K562 (cell line): ENCODE data around the gene UBQLNL. TPM values are rescaled to one million over a fixed set of nuclear protein-coding genes. Genes with fewer than 3 reads are reported as not detected.

ENCODE experiments used
- ARID4B ChIP-seq: sonication (generic); formaldehyde crosslinking; IDR thresholded peaks from 2 replicates; pipeline ENCODE4 v1.8.0; 2022; ENCODE audit warnings: mild to moderate bottlenecking, missing genetic modification reagents
- GTF2A2 ChIP-seq: IDR thresholded peaks from 2 replicates; pipeline ENCODE4 v1.6.1; 2016; ENCODE audit warnings: mild to moderate bottlenecking, missing genetic modification characterization, missing compliant biosample characterization
- HDAC6 ChIP-seq: IDR thresholded peaks from 2 replicates; pipeline ENCODE4 v1.6.1; 2012; ENCODE audit warnings: low read depth, mild to moderate bottlenecking, control low read depth, inconsistent platforms, low read length, moderate library complexity
- KDM4B ChIP-seq, 2 experiments: fragments of 450-650 bp in 1 of 2; sonication (generic) in 1 of 2; IDR thresholded peaks; 2 replicates each; pipeline ENCODE4 v1.6.1; 2016 to 2017; ENCODE audit warnings: borderline replicate concordance in 2 of 2, antibody characterized with exemption in 1 of 2, low read depth in 1 of 2, mild to moderate bottlenecking in 1 of 2
- NR1H2 ChIP-seq: sonication (generic); formaldehyde crosslinking; IDR thresholded peaks from 2 replicates; pipeline ENCODE4 v1.4.0; 2020; ENCODE audit warnings: mild to moderate bottlenecking, missing genetic modification reagents
- POLR2AphosphoS5 ChIP-seq: IDR thresholded peaks from 2 replicates; pipeline ENCODE4 v1.6.1; 2011; ENCODE audit warnings: mild to moderate bottlenecking, low read depth, low read length, moderate library complexity; ENCODE audit not compliant: control insufficient read depth, insufficient read depth
- SREBF1 ChIP-seq: fragments of 150-350 bp; IDR thresholded peaks from 2 replicates; pipeline ENCODE4 v1.6.1; 2014; ENCODE audit warnings: antibody characterized with exemption, low read depth, low read length, borderline replicate concordance
- THRB ChIP-seq: fragments of 450-650 bp; formaldehyde crosslinking; conservative IDR thresholded peaks from 2 replicates; pipeline ENCODE4 v1.4.0; 2022; ENCODE audit warnings: mild to moderate bottlenecking, missing genetic modification characterization
- ZNF318 ChIP-seq, 2 experiments: fragments of 450-650 bp; IDR thresholded peaks; 2 replicates each; pipeline ENCODE4 v1.6.1; 2016; ENCODE audit warnings: mild to moderate bottlenecking in 2 of 2, borderline replicate concordance in 1 of 2, low read depth in 1 of 2, moderate library complexity in 1 of 2
- ZNF655 ChIP-seq: fragments of 250-450 bp; sonication (Bioruptor Pico); IDR thresholded peaks from 2 replicates; pipeline ENCODE4 v1.5.0; 2021
- ZNF77 ChIP-seq: fragments of 250-450 bp; sonication (Bioruptor Pico); IDR thresholded peaks from 2 replicates; pipeline ENCODE4 v1.5.0; 2020
- polyA plus RNA-seq, 8 experiments: library from polyadenylated mRNA; depleted of rRNA in 4 of 8; stranded (reverse) in 5 of 8; unstranded in 3 of 8; fragments of >200 nt; fragmentation: Nextera tagmentation in 2 of 8; fragmentation: Illumina TruSeq in 1 of 8; extraction: Ambion mirVana in 2 of 8; extraction: Trizol in 1 of 8; gene quantifications; 2 replicates each; pipeline versions ENCODE4 v1.2.1 to v1.2.3, GENCODE V29; 2011 to 2014; ENCODE audit warnings: inconsistent platforms in 1 of 8, missing spikeins in 1 of 8
- total RNA-seq, 7 experiments: library from RNA; depleted of rRNA in 6 of 7; stranded (reverse); fragments of >200 nt in 6 of 7; fragmentation: Illumina TruSeq in 2 of 7; extraction: Trizol in 2 of 7; gene quantifications; 2 replicates each; pipeline versions ENCODE4 v1.2.1 to v1.2.3, GENCODE V29; 2011 to 2021; ENCODE audit warnings: low replicate concordance in 1 of 7

The UBQLNL gene
- total and polyA plus RNA-seq, 9 of the 15 experiments (the other 6 are each of a cell fraction or from before 2014, with no cell fraction given) = 0.07 to 0.27 (median 0.14) TPM

GRCh38 chr11:5500393-5500801, 16.1 kb downstream of the UBQLNL start (continued):
- TF ChIP-seq THRB (CRISPR knock-in tag) (no peak), ARID4B (CRISPR knock-in tag) (no peak), KDM4B (IDR thresholded peaks at IDR 0.05; ENCODE audit: borderline replicate concordance in 2 of 2, low read depth in 1 of 2) (no peak), GTF2A2 (tag) (0 out of 2 replicates have a peak, but pooled peaks have one; percentile 25), NR1H2 (no peak), SREBF1 (no peak), POLR2AphosphoS5 (peak; percentile 73), HDAC6 (no peak), ZNF77 (CRISPR knock-in tag) (no peak), ZNF318 (IDR thresholded peaks at IDR 0.05; ENCODE audit: borderline replicate concordance in 1 of 2, low read depth in 1 of 2) (no peak), ZNF655 (no peak)
